Measurements from ENCODE around the gene GPR107. TPM values are rescaled to one million over a fixed set of nuclear protein-coding genes. Genes with fewer than 3 reads are reported as not detected.

The GPR107 gene
- polyA plus RNA-seq, 2 of the 4 experiments (the other 2 are of a cell fraction) = 28.1 to 45.1 TPM

- POLR2A ChIA-PET = no interaction called here
- no peak overlapping the region for H3K27ac ChIP-seq
- ATAC-seq (no peak), DNase-seq (ENCODE audit: low read depth in 1 of 2, low spot score in 1 of 2) (no peak), FAIRE-seq (no peak)
- H3K4me1 ChIP-seq = peaks cover 13% of the 10 kb centered on the region
- CTCF ChIA-PET = interaction anchor here (0.7 to 1.7 kb wide), 4 partner anchors 11 to 222 kb away, joined by 3 to 14 read pairs (median 4); no protein-coding TSS in a partner anchor
- 91% methylated on average over 14 of the region's 14 CpGs for WGBS (ENCODE audit: missing lambda C conversion rate)
- no peak overlapping the region for H3K4me2 ChIP-seq
- no peaks in the 10 kb centered on the region for H3K9me3 ChIP-seq
- H3K4me3 ChIP-seq = no peak overlapping the region
- TF ChIP-seq POLR2AphosphoS2 (conservative IDR thresholded peaks at IDR 0.05; ENCODE audit: low read length) (no peak), HOXA7 (CRISPR knock-in tag; IDR thresholded peaks at IDR 0.05) (no peak), HOXB13 (CRISPR knock-in tag; IDR thresholded peaks at IDR 0.05; ENCODE audit: low read depth) (no peak), JUN (IDR thresholded peaks at IDR 0.05) (no peak), RFX5 (IDR thresholded peaks at IDR 0.05) (no peak), USF2 (IDR thresholded peaks at IDR 0.05) (no peak), HDAC2 (IDR thresholded peaks at IDR 0.05) (no peak), GATA3 (IDR thresholded peaks at IDR 0.05; ENCODE audit: borderline replicate concordance) (no peak), RCOR1 (IDR thresholded peaks at IDR 0.05; ENCODE audit: low read depth, low read length) (no peak), CHD4 (IDR thresholded peaks at IDR 0.05; ENCODE audit: borderline replicate concordance) (no peak), RAD21 (conservative IDR thresholded peaks at IDR 0.05 in 1 of 2, IDR thresholded peaks at IDR 0.05 in 1 of 2) (no peak)
These were observed 66.0 kb downstream of the GPR107 start for GRCh38 chr9:130119519-130120298.

GRCh38 chr9:130120299-130120587 lies 66.5 kb downstream of the GPR107 start:
- DNase-seq (ENCODE audit: low read depth in 1 of 2, low spot score in 1 of 2) (no peak), FAIRE-seq (no peak), ATAC-seq (no peak)
- H3K4me1 ChIP-seq = peaks cover 13% of the 10 kb centered on the region
- H3K4me3 ChIP-seq = no peak overlapping the region
- no peak overlapping the region for H3K4me2 ChIP-seq
- 76% methylated on average over 6 of the region's 6 CpGs for WGBS (ENCODE audit: missing lambda C conversion rate)
- ChIA-PET CTCF (interaction anchor here (1.0 to 1.7 kb wide), 4 partner anchors 11 to 286 kb away, joined by 3 to 14 read pairs (median 4); partner anchors contain the start of gene C9orf78), POLR2A (no interaction called here)
- no peaks in the 10 kb centered on the region for H3K9me3 ChIP-seq
- TF ChIP-seq RARB (CRISPR knock-in tag; IDR thresholded peaks at IDR 0.05) (no peak), HDAC2 (IDR thresholded peaks at IDR 0.05) (no peak), CBX8 (IDR thresholded peaks at IDR 0.05) (no peak), CEBPB (IDR thresholded peaks at IDR 0.05) (no peak), TFCP2L1 (CRISPR knock-in tag; IDR thresholded peaks at IDR 0.05) (no peak), TP53 (CRISPR knock-in tag; IDR thresholded peaks at IDR 0.05) (no peak), E2F6 (IDR thresholded peaks at IDR 0.05; ENCODE audit: borderline replicate concordance, low read depth) (no peak), EHMT2 (IDR thresholded peaks at IDR 0.05; ENCODE audit: low read depth) (no peak)
- no peak overlapping the region for H3K27ac ChIP-seq

GRCh38 chr9:130120832-130121231 lies 67.1 kb downstream of the GPR107 start:
- WGBS (ENCODE audit: missing lambda C conversion rate) = 71% methylated on average over 9 of the region's 9 CpGs
- no peak overlapping the region for H3K27ac ChIP-seq
- no peak for FAIRE-seq
- no peak overlapping the region for H3K4me3 ChIP-seq
- H3K9me3 ChIP-seq = no peaks in the 10 kb centered on the region
- no peak for TF ChIP-seq TP53 (CRISPR knock-in tag; IDR thresholded peaks at IDR 0.05)
- no peak for TF ChIP-seq EHMT2 (IDR thresholded peaks at IDR 0.05; ENCODE audit: low read depth)
- TF ChIP-seq RCOR1 (IDR thresholded peaks at IDR 0.05; ENCODE audit: low read depth, low read length) = no peak
- no peak for TF ChIP-seq CEBPB (IDR thresholded peaks at IDR 0.05)
- no peak for TF ChIP-seq BCL3 (IDR thresholded peaks at IDR 0.05)
- no peak for TF ChIP-seq ESRRA (IDR thresholded peaks at IDR 0.05; ENCODE audit: borderline replicate concordance, low read length)
- TF ChIP-seq TFCP2L1 (CRISPR knock-in tag; IDR thresholded peaks at IDR 0.05) = no peak
- no peak for TF ChIP-seq BHLHE40 (IDR thresholded peaks at IDR 0.05; ENCODE audit: low read depth, low read length)
- TF ChIP-seq HOXB5 (CRISPR knock-in tag; IDR thresholded peaks at IDR 0.05) = no peak
- TF ChIP-seq RNF2 (IDR thresholded peaks at IDR 0.05; ENCODE audit: borderline replicate concordance, low read depth) = no peak
- TF ChIP-seq SMC3 (IDR thresholded peaks at IDR 0.05) = no peak
- CTCF ChIA-PET = interaction anchor here (0.8 to 4.9 kb wide), 6 partner anchors 10 to 317 kb away, joined by 3 to 39 read pairs (median 3); partner anchors contain the start of gene C9orf78
- ATAC-seq = no peak
- no peak overlapping the region for H3K4me2 ChIP-seq
- H3K4me1 ChIP-seq = peaks cover 13% of the 10 kb centered on the region
- DNase-seq (ENCODE audit: low read depth in 1 of 2, low spot score in 1 of 2) = no peak
- POLR2A ChIA-PET = no interaction called here

Data from A549 (cell line).